ENCODE data around the gene DTWD2.

Gene DTWD2

GRCh38 chr5:118987988-118988865, at the start of gene DTWD2:
DTWD2 (minus strand) TSS chr5:118988547; CDS start chr5:118988511, 36 bp downstream.
- peak within 1 kb of the TSS; percentile 62 for H3K4me3 ChIP-seq (ENCODE audit: low read depth, low read length)

- no peak overlapping the region for H3K4me3 ChIP-seq (ENCODE audit: low read depth, low read length)
These were observed 49.3 kb upstream of the DTWD2 start for GRCh38 chr5:119037496-119038215.

GRCh38 chr5:119036101-119036762, 47.9 kb upstream of the DTWD2 start:
- no peak overlapping the region for H3K4me3 ChIP-seq (ENCODE audit: low read depth, low read length)

GRCh38 chr5:119033135-119033534, 44.8 kb upstream of the DTWD2 start:
- H3K4me3 ChIP-seq (ENCODE audit: low read depth, low read length): no peak overlapping the region

GRCh38 chr5:119032656-119033055, 44.3 kb upstream of the DTWD2 start:
- no peak overlapping the region for H3K4me3 ChIP-seq (ENCODE audit: low read depth, low read length)

- no peak overlapping the region for H3K4me3 ChIP-seq (ENCODE audit: low read depth, low read length)
These were observed 43.6 kb upstream of the DTWD2 start for GRCh38 chr5:119031905-119032304.

GRCh38 chr5:119031011-119031886, 42.9 kb upstream of the DTWD2 start:
- H3K4me3 ChIP-seq (ENCODE audit: low read depth, low read length): no peak overlapping the region

- no peak overlapping the region for H3K4me3 ChIP-seq (ENCODE audit: low read depth, low read length)
These were observed 40.2 kb upstream of the DTWD2 start for GRCh38 chr5:119028575-119028974.

- H3K4me3 ChIP-seq (ENCODE audit: low read depth, low read length): no peak overlapping the region
These were observed 34.4 kb upstream of the DTWD2 start for GRCh38 chr5:119022773-119023172.

GRCh38 chr5:119022017-119022745, 33.8 kb upstream of the DTWD2 start:
- H3K4me3 ChIP-seq (ENCODE audit: low read depth, low read length): no peak overlapping the region

GRCh38 chr5:119021149-119021732, 32.9 kb upstream of the DTWD2 start:
- no peak overlapping the region for H3K4me3 ChIP-seq (ENCODE audit: low read depth, low read length)

- H3K4me3 ChIP-seq (ENCODE audit: low read depth, low read length): no peak overlapping the region
These were observed 31.6 kb upstream of the DTWD2 start for GRCh38 chr5:119019949-119020348.

GRCh38 chr5:119019501-119019900, 31.2 kb upstream of the DTWD2 start:
- H3K4me3 ChIP-seq (ENCODE audit: low read depth, low read length): no peak overlapping the region

GRCh38 chr5:119017994-119018393, 29.6 kb upstream of the DTWD2 start:
- no peak overlapping the region for H3K4me3 ChIP-seq (ENCODE audit: low read depth, low read length)

GRCh38 chr5:119016125-119016774, 27.9 kb upstream of the DTWD2 start:
- H3K4me3 ChIP-seq (ENCODE audit: low read depth, low read length): no peak overlapping the region

- H3K4me3 ChIP-seq (ENCODE audit: low read depth, low read length): no peak overlapping the region
These were observed 22.8 kb upstream of the DTWD2 start for GRCh38 chr5:119011186-119011585.

GRCh38 chr5:119010206-119010605, 21.9 kb upstream of the DTWD2 start:
- no peak overlapping the region for H3K4me3 ChIP-seq (ENCODE audit: low read depth, low read length)

GRCh38 chr5:119009131-119009530, 20.8 kb upstream of the DTWD2 start:
- H3K4me3 ChIP-seq (ENCODE audit: low read depth, low read length): no peak overlapping the region

- no peak overlapping the region for H3K4me3 ChIP-seq (ENCODE audit: low read depth, low read length)
These were observed 11.3 kb upstream of the DTWD2 start for GRCh38 chr5:118999696-119000095.

All from iPS-11a (cell line).